Testis (tissue), 3 donors: Measurements from ENCODE around the gene GNLY. TPM values are rescaled to one million over a fixed set of nuclear protein-coding genes. Genes with fewer than 3 reads are reported as not detected.

Experiments
- DNase-seq: peaks from one replicate; pipeline ENCODE4 v3.0.0-alpha.2; 2019
- H3K27ac ChIP-seq, 2 donors: fragments of 200-600 bp; sonication (generic); one replicate each; pipeline ENCODE4 v1.5.1; 2019
- H3K27me3 ChIP-seq: fragments of 200-600 bp; sonication (generic); one replicate; pipeline ENCODE4 v1.5.1; 2019
- H3K36me3 ChIP-seq: fragments of 200-600 bp; sonication (generic); one replicate; pipeline ENCODE4 v1.5.1; 2017; ENCODE audit warnings: low read depth; ENCODE audit errors: missing control alignments
- H3K4me1 ChIP-seq: fragments of 200-600 bp; sonication (generic); one replicate; pipeline ENCODE4 v1.5.1; 2019
- H3K4me3 ChIP-seq, 2 donors: fragments of 200-600 bp; sonication (generic); one replicate each; pipeline ENCODE4 v1.5.1; 2017 to 2019
- H3K9me3 ChIP-seq: fragments of 200-600 bp; sonication (generic); one replicate; pipeline ENCODE4 v1.5.1; 2017
- CTCF ChIP-seq, 3 experiments: fragments of 450-650 bp in 2 of 3; fragments of 200-600 bp in 1 of 3; sonication (generic) in 1 of 3; IDR thresholded peaks; one replicate each; pipeline ENCODE4 v1.5.1; 2016 to 2019; ENCODE audit warnings: antibody characterized with exemption in 3 of 3, mild to moderate bottlenecking in 2 of 3, moderate library complexity in 1 of 3
- POLR2A ChIP-seq: fragments of 450-650 bp; IDR thresholded peaks from one replicate; pipeline ENCODE4 v1.6.1; 2017; ENCODE audit warnings: antibody characterized with exemption, mild to moderate bottlenecking, moderate library complexity
- WGBS, 2 donors: methylation state at CpG; one replicate each; pipeline ENCODE4 v1.1.5; 2018; 5-methylcytosine and 5-hydroxymethylcytosine counted together
- intact Hi-C: fragments of 100-400 bp; cut with DNase I; formaldehyde crosslinking; loops from one replicate; pipeline ENCODE4 v1.15.1; 2023; ENCODE audit warnings: low total_unique reads
- polyA plus RNA-seq: library from polyadenylated mRNA; stranded (reverse); fragments of 350-450 nt; fragmentation: Illumina TruSeq; extraction: RNeasy Lipid Tissue Mini Kit (QIAGEN cat#74804); gene quantifications from one replicate; pipeline ENCODE4 v1.2.3, GENCODE V29; 2014; ENCODE audit warnings: low read depth, low replicate concordance; ENCODE audit not compliant: insufficient read depth
- total RNA-seq, 2 donors: library from RNA; depleted of rRNA; stranded (reverse); fragments of >200 nt; gene quantifications; one replicate each; pipeline ENCODE4 v1.2.3, GENCODE V29; 2016

The GNLY gene
- total and polyA plus RNA-seq, 3 donors from 2014 or later: 0.43 to 2.6 (median 2.2) TPM

GRCh38 chr2:85675866-85676548 is 18.2 kb upstream of the GNLY start:
- 87 to 92% methylated on average over 6 of the region's 6 CpGs for WGBS, 2 donors
- no peaks in the 10 kb centered on the region for H3K36me3 ChIP-seq
- peak overlapping the region in 1 of 2 donors; percentile 5 for H3K27ac ChIP-seq
- H3K4me3 ChIP-seq: no peak overlapping the region
- no peaks in the 10 kb centered on the region for H3K27me3 ChIP-seq
- TF ChIP-seq CTCF (IDR thresholded peaks at IDR 0.05) (no peak), POLR2A (no peak)
- peaks cover 18% of the 10 kb centered on the region for H3K4me1 ChIP-seq
- no peak for DNase-seq
- no peaks in the 10 kb centered on the region for H3K9me3 ChIP-seq
- intact Hi-C loops: no loop called here

- intact Hi-C loops: no loop called here
- DNase-seq: peak; percentile 11
- Histone ChIP-seq H3K4me3 (no peak overlapping the region), H3K9me3 (no peaks in the 10 kb centered on the region), H3K36me3 (no peaks in the 10 kb centered on the region), H3K27me3 (no peaks in the 10 kb centered on the region), H3K4me1 (peaks cover 5% of the 10 kb centered on the region), H3K27ac (no peak overlapping the region)
- WGBS, 2 donors: 77 to 80% methylated on average over 3 of the region's 3 CpGs
- TF ChIP-seq CTCF (IDR thresholded peaks at IDR 0.05): no peak
- TF ChIP-seq POLR2A: no peak
Measured at GRCh38 chr2:85678377-85678776, 15.8 kb upstream of the GNLY start.

- H3K4me3 ChIP-seq: no peak overlapping the region
- H3K36me3 ChIP-seq: no peaks in the 10 kb centered on the region
- H3K9me3 ChIP-seq: no peaks in the 10 kb centered on the region
- 16 to 20% methylated on average over 17 to 25 of the region's 25 CpGs for WGBS, 2 donors
- peaks cover 5% of the 10 kb centered on the region for H3K4me1 ChIP-seq
- no peak for TF ChIP-seq POLR2A
- TF ChIP-seq CTCF (IDR thresholded peaks at IDR 0.05): peak; percentile 80 to 97 (median 96)
- peak; percentile 95 for DNase-seq
- no peaks in the 10 kb centered on the region for H3K27me3 ChIP-seq
- H3K27ac ChIP-seq: peak overlapping the region in 1 of 2 donors; percentile 33
- intact Hi-C loops: no loop called here
Measured at GRCh38 chr2:85678794-85679672, 15.1 kb upstream of the GNLY start.

- intact Hi-C loops: no loop called here
- no peak for TF ChIP-seq CTCF (IDR thresholded peaks at IDR 0.05)
- no peak for TF ChIP-seq POLR2A
- Histone ChIP-seq H3K27me3 (no peaks in the 10 kb centered on the region), H3K9me3 (no peaks in the 10 kb centered on the region), H3K4me1 (peaks cover 5% of the 10 kb centered on the region), H3K4me3 (no peak overlapping the region), H3K36me3 (no peaks in the 10 kb centered on the region), H3K27ac (no peak overlapping the region)
- 79 to 87% methylated on average over 2 of the region's 2 CpGs for WGBS, 2 donors
- DNase-seq: peak; percentile 12
Measured at GRCh38 chr2:85680707-85681371, 13.3 kb upstream of the GNLY start.
